Natural killer cell (primary cell): Measurements from ENCODE around the gene NUBP2. TPM values are rescaled to one million over a fixed set of nuclear protein-coding genes. Genes with fewer than 3 reads are reported as not detected.

Source experiments
- ATAC-seq, 3 donors: fragments of 150-1000 bp in 2 of 3; fragments of 200-7000 bp in 1 of 3; cut with Tn5 transposase; 1 replicate in 1 of 3; 2 replicates in 2 of 3; pipeline ENCODE4 v1.10.0; 2021; ENCODE audit warnings: mild to moderate bottlenecking in 2 of 3, moderate library complexity in 2 of 3
- DNase-seq, 2 donors: peaks; one replicate each; pipeline versions ENCODE4 v3.0.0 to v3.0.0-alpha.2; 2013 to 2021; ENCODE audit warnings: mixed read lengths in 1 of 2
- H3K27ac ChIP-seq: one replicate; pipeline ENCODE4 v1.5.1; 2013; ENCODE audit warnings: mild to moderate bottlenecking, low read length
- H3K27me3 ChIP-seq: one replicate; pipeline ENCODE4 v1.6.1; 2013; ENCODE audit warnings: low read length; ENCODE audit not compliant: control insufficient read depth, insufficient read depth
- H3K36me3 ChIP-seq: one replicate; pipeline ENCODE4 v1.6.1; 2013; ENCODE audit warnings: low read length; ENCODE audit not compliant: control insufficient read depth, insufficient read depth
- H3K4me1 ChIP-seq: one replicate; pipeline ENCODE4 v1.6.1; 2013; ENCODE audit warnings: low read length; ENCODE audit not compliant: control insufficient read depth, insufficient read depth
- H3K4me3 ChIP-seq: one replicate; pipeline ENCODE4 v1.5.1; 2013; ENCODE audit warnings: low read length
- H3K9me3 ChIP-seq: one replicate; pipeline ENCODE4 v1.6.1; 2013; ENCODE audit warnings: low read length; ENCODE audit not compliant: control insufficient read depth, insufficient read depth
- H3K27ac Mint-ChIP-seq, 2 donors: one replicate each; pipeline ENCODE4 v1.8.0; 2022; ENCODE audit warnings: mild to moderate bottlenecking in 2 of 2, mixed read lengths in 2 of 2, moderate library complexity in 1 of 2
- H3K27me3 Mint-ChIP-seq, 2 donors: one replicate each; pipeline ENCODE4 v1.8.0; 2022; ENCODE audit warnings: low read depth in 2 of 2, mixed read lengths in 2 of 2
- H3K36me3 Mint-ChIP-seq: one replicate; pipeline ENCODE4 v1.8.0; 2022; ENCODE audit warnings: mixed read lengths
- H3K4me1 Mint-ChIP-seq, 2 donors: one replicate each; pipeline ENCODE4 v1.8.0; 2022; ENCODE audit warnings: mixed read lengths in 2 of 2
- H3K4me3 Mint-ChIP-seq: one replicate; pipeline ENCODE4 v1.8.0; 2022; ENCODE audit warnings: mild to moderate bottlenecking, moderate library complexity, mixed read lengths
- H3K9me3 Mint-ChIP-seq, 2 donors: one replicate each; pipeline ENCODE4 v1.8.0; 2022; ENCODE audit warnings: mixed read lengths in 2 of 2
- CTCF ChIP-seq: fragments of 200-600 bp; IDR thresholded peaks from one replicate; pipeline ENCODE4 v1.8.0; 2022; ENCODE audit warnings: antibody characterized with exemption
- WGBS: methylation state at CpG from one replicate; pipeline ENCODE4 v1.1.7; 2013; ENCODE audit warnings: missing lambda C conversion rate; ENCODE audit not compliant: insufficient coverage; 5-methylcytosine and 5-hydroxymethylcytosine counted together
- intact Hi-C: fragments of 100-400 bp; cut with micrococcal nuclease; formaldehyde crosslinking; loops from one replicate; pipeline ENCODE4 v1.14.2; 2022
- total RNA-seq, 4 donors: library from RNA; stranded (reverse); fragments of 120-200 nt in 1 of 4; gene quantifications; one replicate each; pipeline versions ENCODE4 v1.2.3 to v1.2.4, GENCODE V29; 2013 to 2022

NUBP2 gene
- total RNA-seq, 3 donors from 2014 or later (not counting 1 experiment from before 2014, with no cell fraction given), result 39.5 to 51.9 (median 49.4) TPM

GRCh38 chr16:1808691-1809090 lies 25.9 kb downstream of the NUBP2 start:
- H3K27ac Mint-ChIP-seq, result no peak overlapping the region
- TF ChIP-seq CTCF, result no peak
- no peaks in the 10 kb centered on the region for H3K9me3 Mint-ChIP-seq
- no peak overlapping the region for H3K4me3 ChIP-seq
- peaks cover 7 to 8% of the 10 kb centered on the region in 2 donors for H3K4me1 Mint-ChIP-seq
- ATAC-seq, result no peak
- peaks cover 16% of the 10 kb centered on the region for H3K36me3 ChIP-seq
- 89% methylated on average over 17 of the region's 18 CpGs for WGBS
- H3K27me3 Mint-ChIP-seq, result no peaks in the 10 kb centered on the region
- no peak overlapping the region for H3K27ac ChIP-seq
- no peak for DNase-seq
- intact Hi-C loops, result no loop called here
- H3K4me1 ChIP-seq, result no peaks in the 10 kb centered on the region
- no peaks in the 10 kb centered on the region for H3K9me3 ChIP-seq
- H3K4me3 Mint-ChIP-seq, result no peak overlapping the region
- no peaks in the 10 kb centered on the region for H3K36me3 Mint-ChIP-seq
- no peaks in the 10 kb centered on the region for H3K27me3 ChIP-seq

- H3K27me3 ChIP-seq, result no peaks in the 10 kb centered on the region
- DNase-seq (no peak), ATAC-seq (no peak)
- no peaks in the 10 kb centered on the region for H3K27me3 Mint-ChIP-seq
- intact Hi-C loops, result no loop called here
- no peaks in the 10 kb centered on the region for H3K4me1 ChIP-seq
- H3K9me3 ChIP-seq, result no peaks in the 10 kb centered on the region
- peaks cover 16% of the 10 kb centered on the region for H3K36me3 ChIP-seq
- no peak for TF ChIP-seq CTCF
- H3K4me3 Mint-ChIP-seq, result no peak overlapping the region
- H3K36me3 Mint-ChIP-seq, result no peaks in the 10 kb centered on the region
- WGBS, result 91% methylated on average over 28 of the region's 28 CpGs
- no peak overlapping the region for H3K27ac Mint-ChIP-seq
- H3K4me3 ChIP-seq, result no peak overlapping the region
- H3K9me3 Mint-ChIP-seq, result no peaks in the 10 kb centered on the region
- H3K4me1 Mint-ChIP-seq, result peaks cover 7 to 8% of the 10 kb centered on the region in 2 donors
- no peak overlapping the region for H3K27ac ChIP-seq
Observed at GRCh38 chr16:1809281-1809801, 26.6 kb downstream of the NUBP2 start.

- ATAC-seq (no peak), DNase-seq (no peak)
- H3K4me1 ChIP-seq, result no peaks in the 10 kb centered on the region
- Mint-ChIP-seq H3K36me3 (no peaks in the 10 kb centered on the region), H3K9me3 (no peaks in the 10 kb centered on the region), H3K4me3 (no peak overlapping the region), H3K27me3 (no peaks in the 10 kb centered on the region), H3K4me1 (peaks cover 7 to 8% of the 10 kb centered on the region in 2 donors), H3K27ac (no peak overlapping the region)
- WGBS, result 96% methylated on average over 11 of the region's 16 CpGs
- H3K36me3 ChIP-seq, result peaks cover 16% of the 10 kb centered on the region
- no peaks in the 10 kb centered on the region for H3K27me3 ChIP-seq
- intact Hi-C loops, result no loop called here
- no peak overlapping the region for H3K4me3 ChIP-seq
- no peak for TF ChIP-seq CTCF
- no peaks in the 10 kb centered on the region for H3K9me3 ChIP-seq
- no peak overlapping the region for H3K27ac ChIP-seq
Observed at GRCh38 chr16:1810106-1810505, 27.3 kb downstream of the NUBP2 start.

GRCh38 chr16:1810536-1810935 lies 27.8 kb downstream of the NUBP2 start:
- no peak overlapping the region for H3K4me3 Mint-ChIP-seq
- peaks cover 7 to 8% of the 10 kb centered on the region in 2 donors for H3K4me1 Mint-ChIP-seq
- Histone ChIP-seq H3K36me3 (peaks cover 18% of the 10 kb centered on the region), H3K4me3 (no peak overlapping the region), H3K4me1 (no peaks in the 10 kb centered on the region), H3K9me3 (no peaks in the 10 kb centered on the region), H3K27me3 (no peaks in the 10 kb centered on the region), H3K27ac (no peak overlapping the region)
- 94% methylated on average over 16 of the region's 16 CpGs for WGBS
- ATAC-seq (no peak), DNase-seq (no peak)
- H3K36me3 Mint-ChIP-seq, result no peaks in the 10 kb centered on the region
- TF ChIP-seq CTCF, result no peak
- intact Hi-C loops, result no loop called here
- no peaks in the 10 kb centered on the region for H3K9me3 Mint-ChIP-seq
- H3K27me3 Mint-ChIP-seq, result no peaks in the 10 kb centered on the region
- no peak overlapping the region for H3K27ac Mint-ChIP-seq
